IPS DF 6.9 (cell line): ENCODE data around the gene CAVIN2.

Experiments
- DNase-seq: peaks from one replicate; pipeline ENCODE4 v3.0.0-alpha.2; 2013; ENCODE audit warnings: low read depth, low spot score
- H3K27ac ChIP-seq: one replicate; pipeline ENCODE4 v1.5.1; 2013; ENCODE audit warnings: low read length, control low read depth
- H3K27me3 ChIP-seq: 2 replicates; pipeline ENCODE4 v1.6.1; 2013; ENCODE audit warnings: mild to moderate bottlenecking, low read length; ENCODE audit not compliant: control insufficient read depth, insufficient read depth
- H3K36me3 ChIP-seq: 2 replicates; pipeline ENCODE4 v1.6.1; 2013; ENCODE audit warnings: low read length; ENCODE audit not compliant: control insufficient read depth, insufficient read depth
- H3K4me1 ChIP-seq: 2 replicates; pipeline ENCODE4 v1.6.1; 2013; ENCODE audit warnings: low read length; ENCODE audit not compliant: control insufficient read depth, insufficient read depth
- H3K4me3 ChIP-seq: 2 replicates; pipeline ENCODE4 v1.5.1; 2013; ENCODE audit warnings: mild to moderate bottlenecking, low read length
- H3K9me3 ChIP-seq: 2 replicates; pipeline ENCODE4 v1.6.1; 2013; ENCODE audit warnings: low read length, inconsistent platforms; ENCODE audit not compliant: control insufficient read depth, insufficient read depth
- WGBS: extraction: QIAGEN DNeasy Blood & Tissue Kit; methylation state at CpG from one replicate; pipeline ENCODE4 v1.1.7; 2013; ENCODE audit warnings: mixed read lengths, missing lambda C conversion rate; ENCODE audit not compliant: insufficient read length, insufficient coverage; 5-methylcytosine and 5-hydroxymethylcytosine counted together

The CAVIN2 gene

DNA sequence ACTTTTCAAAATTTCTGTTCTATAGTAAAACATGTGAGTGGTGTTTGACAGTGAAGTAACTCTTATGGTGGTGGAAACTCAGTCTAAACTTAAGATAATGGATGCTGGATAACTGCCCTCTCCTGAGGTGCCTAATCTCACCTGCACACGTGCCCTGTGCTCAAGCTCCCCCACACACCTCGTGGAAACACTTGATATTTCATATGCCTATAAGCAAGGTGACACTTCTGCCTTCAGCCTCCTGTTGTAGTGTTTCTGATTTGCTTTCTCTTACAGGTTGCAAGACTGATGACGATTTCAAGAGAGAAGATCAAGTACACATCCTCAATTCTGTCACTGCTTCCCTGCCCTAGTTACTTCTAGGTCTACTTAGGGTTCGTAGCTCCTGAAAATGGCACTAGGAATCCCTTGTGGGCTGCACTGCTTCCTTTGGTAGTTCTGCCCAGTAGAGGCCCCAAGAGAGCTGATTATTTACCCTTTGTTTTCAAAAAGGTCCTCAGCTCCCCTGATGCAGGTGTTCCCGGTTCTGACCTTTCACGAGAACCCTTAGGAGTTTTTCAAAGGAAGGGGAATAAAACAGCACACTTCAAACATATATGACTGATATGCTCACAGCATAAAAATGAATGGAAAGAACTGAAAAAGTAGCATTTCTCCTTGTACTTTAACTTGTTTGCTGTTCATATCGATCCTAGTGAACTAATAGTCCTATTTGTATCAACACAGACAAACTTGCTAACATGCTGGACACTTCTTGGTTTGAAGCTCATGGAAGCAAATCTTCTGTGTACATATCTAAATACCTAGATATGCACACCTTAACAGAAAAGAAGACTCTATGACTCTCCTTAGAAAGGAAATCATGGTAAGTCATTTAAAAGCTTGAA lies 6.7 kb downstream of the CAVIN2 start:
- H3K9me3 ChIP-seq: no peaks in the 10 kb centered on the region
- DNase-seq: no peak
- H3K4me3 ChIP-seq: no peak overlapping the region
- no peaks in the 10 kb centered on the region for H3K36me3 ChIP-seq
- WGBS: no CpG with 5 or more reads among the region's 7 CpGs
- H3K27ac ChIP-seq: no peak overlapping the region
- no peaks in the 10 kb centered on the region for H3K27me3 ChIP-seq
- H3K4me1 ChIP-seq: no peaks in the 10 kb centered on the region

DNA sequence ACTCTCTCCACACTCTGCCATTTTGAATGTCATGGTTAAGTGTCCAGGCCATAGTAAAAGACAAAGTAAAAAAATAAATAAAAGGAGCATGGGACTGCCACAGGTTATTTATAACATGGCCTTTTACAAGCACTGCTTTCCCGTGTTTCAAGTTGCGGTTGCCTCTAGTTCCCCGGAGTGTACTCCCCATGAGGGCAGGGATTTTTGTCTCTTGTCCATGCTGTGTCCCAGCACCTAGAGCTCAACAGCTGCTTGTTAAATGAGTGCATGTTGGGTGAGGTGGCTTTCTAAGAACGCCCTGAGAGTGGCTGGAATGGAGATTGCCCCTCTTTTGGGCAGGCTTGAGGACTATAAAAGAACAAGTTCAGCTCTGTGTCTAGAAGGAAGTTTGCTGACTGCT lies 8.4 kb downstream of the CAVIN2 start:
- Histone ChIP-seq H3K27ac (no peak overlapping the region), H3K4me1 (no peaks in the 10 kb centered on the region), H3K4me3 (no peak overlapping the region), H3K27me3 (no peaks in the 10 kb centered on the region), H3K9me3 (no peaks in the 10 kb centered on the region), H3K36me3 (no peaks in the 10 kb centered on the region)
- no CpG with 5 or more reads among the region's 4 CpGs for WGBS
- DNase-seq: no peak

DNA sequence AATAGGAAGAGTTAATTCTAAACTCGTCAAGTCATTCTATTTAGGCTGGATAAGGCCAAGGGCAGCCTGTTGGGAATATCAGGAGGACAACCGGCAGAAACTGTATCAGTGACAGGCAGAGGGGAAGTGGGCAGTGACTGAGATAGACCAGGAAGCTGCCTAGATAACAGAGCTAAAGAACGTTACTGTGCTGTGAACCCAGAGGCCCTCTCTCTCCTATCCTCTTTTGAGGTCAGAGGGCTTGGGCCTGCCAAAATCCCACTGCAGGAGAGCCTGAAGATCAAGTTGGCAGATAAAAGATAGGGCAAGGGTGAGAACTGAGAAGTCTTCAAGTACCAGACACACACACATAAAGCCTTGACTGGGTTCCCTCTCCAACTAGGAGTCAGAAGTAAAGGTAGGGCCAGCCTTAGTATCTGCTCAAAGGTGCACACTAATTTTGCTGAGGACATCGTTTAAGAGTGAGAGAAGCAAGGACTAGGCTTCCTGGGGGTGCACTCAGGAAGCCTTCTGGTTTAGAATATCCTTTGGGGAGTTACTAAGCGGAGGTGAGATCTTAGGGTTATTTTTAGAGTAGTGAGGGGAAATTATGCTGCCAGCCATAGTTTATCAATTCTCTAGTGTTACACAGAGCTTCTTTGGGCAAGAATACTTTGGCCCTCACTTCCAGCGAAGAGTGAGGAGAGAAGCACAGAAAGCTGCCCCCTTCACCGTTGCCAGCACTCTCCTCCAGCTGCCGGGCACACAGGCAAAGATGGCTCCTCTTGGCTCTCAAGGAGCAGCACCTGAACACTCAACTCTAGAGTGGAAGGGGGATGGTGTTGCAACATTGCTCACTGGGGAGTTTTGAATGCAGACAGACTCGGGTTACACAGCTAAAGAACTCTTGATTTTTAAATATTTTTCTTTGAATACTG lies 9.8 kb downstream of the CAVIN2 start:
- Histone ChIP-seq H3K27ac (no peak overlapping the region), H3K9me3 (no peaks in the 10 kb centered on the region), H3K4me3 (no peak overlapping the region), H3K36me3 (no peaks in the 10 kb centered on the region), H3K27me3 (no peaks in the 10 kb centered on the region), H3K4me1 (no peaks in the 10 kb centered on the region)
- no CpG with 5 or more reads among the region's 9 CpGs for WGBS
- DNase-seq: no peak

DNA sequence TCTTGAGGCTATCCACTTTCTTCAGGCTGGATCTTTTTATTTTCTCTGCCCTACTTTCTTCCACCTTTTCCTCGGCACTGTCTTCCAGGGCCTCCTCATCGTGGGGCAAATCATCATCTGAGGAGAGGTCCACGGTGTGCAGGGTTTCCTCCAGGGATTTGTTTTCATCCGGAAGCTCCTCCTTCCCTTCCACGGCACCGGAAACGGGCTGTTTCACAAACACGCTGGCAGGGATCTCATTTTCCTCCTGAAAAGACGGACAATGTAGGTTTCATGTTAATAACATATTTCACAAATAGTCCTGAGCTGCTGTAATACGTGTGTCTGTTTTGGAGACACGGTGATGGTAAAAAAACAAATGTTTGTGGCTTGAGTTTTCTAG lies 10.4 kb downstream of the CAVIN2 start:
- no peak for DNase-seq
- WGBS: no CpG with 5 or more reads among the region's 11 CpGs
- H3K27me3 ChIP-seq: no peaks in the 10 kb centered on the region
- H3K4me1 ChIP-seq: no peaks in the 10 kb centered on the region
- H3K9me3 ChIP-seq: no peaks in the 10 kb centered on the region
- no peaks in the 10 kb centered on the region for H3K36me3 ChIP-seq
- no peak overlapping the region for H3K27ac ChIP-seq
- H3K4me3 ChIP-seq: no peak overlapping the region

DNA sequence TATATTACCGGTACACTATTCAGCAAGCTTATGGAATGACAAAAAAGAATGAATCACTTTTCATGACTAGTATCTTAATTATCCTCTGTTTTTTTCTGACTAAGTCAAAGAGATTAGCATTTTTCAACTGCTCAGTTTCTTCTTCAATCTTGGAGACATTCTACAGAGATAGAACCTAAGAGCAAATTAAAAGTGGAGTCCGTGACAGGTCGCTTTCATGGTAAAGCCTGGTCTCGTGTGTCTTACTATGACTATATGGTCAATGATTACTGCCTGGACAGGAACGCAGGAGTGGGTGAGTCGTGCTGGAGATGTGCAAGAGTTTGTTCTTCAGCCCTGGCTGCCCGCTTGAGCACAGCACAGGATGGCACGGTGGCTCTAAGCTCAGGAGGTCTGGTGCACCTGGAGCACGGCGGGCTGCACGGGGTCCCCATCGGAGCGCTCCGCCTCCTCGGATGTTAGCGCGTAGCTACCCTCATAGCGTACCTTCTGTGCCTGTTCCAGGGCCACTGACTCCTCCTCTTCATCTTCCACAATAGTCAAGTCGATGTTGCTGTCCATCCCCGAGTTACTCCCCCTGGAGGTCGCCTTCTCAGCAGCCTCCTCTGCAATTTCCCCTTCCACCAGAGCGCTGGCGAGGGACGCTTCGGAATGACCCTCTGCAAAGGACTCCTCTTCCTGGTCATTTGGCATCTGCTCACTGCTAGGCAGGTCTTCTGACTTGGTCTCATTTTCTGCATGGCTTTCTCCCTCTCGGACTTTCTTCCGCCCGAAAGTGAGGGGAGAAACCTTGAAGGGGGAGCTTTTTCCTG lies 11.1 kb downstream of the CAVIN2 start:
- WGBS: no CpG with 5 or more reads among the region's 28 CpGs
- H3K27ac ChIP-seq: no peak overlapping the region
- H3K9me3 ChIP-seq: no peaks in the 10 kb centered on the region
- H3K4me1 ChIP-seq: peaks cover 1% of the 10 kb centered on the region; the same call in 1 of the 2 replicates
- no peaks in the 10 kb centered on the region for H3K36me3 ChIP-seq
- no peak overlapping the region for H3K4me3 ChIP-seq
- H3K27me3 ChIP-seq: no peaks in the 10 kb centered on the region
- DNase-seq: no peak

DNA sequence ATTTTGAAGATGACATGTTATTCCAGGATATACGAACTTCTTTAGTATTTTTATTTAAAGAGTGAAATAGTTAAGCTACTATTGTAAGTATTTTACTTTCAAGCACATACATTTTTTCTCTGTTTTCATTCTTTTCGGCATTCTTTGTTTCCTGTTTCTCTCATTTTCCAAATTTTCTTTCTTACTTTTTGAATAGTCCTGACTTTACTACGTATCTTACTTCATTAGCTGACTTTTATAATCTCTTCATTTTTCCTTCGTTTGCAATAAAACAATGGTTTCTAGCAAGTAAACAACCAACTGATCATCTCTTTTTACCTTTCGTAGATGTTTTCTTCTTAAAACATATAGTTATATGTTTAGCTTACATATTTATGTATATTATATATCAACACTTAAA lies 11.8 kb downstream of the CAVIN2 start:
- DNase-seq: no peak
- no peaks in the 10 kb centered on the region for H3K36me3 ChIP-seq
- no peak overlapping the region for H3K27ac ChIP-seq
- H3K4me3 ChIP-seq: no peak overlapping the region
- no peaks in the 10 kb centered on the region for H3K27me3 ChIP-seq
- whole genome bisulfite sequencing: no CpG with 5 or more reads among the region's 5 CpGs
- no peaks in the 10 kb centered on the region for H3K9me3 ChIP-seq
- peaks cover 1% of the 10 kb centered on the region; the same call in 1 of the 2 replicates for H3K4me1 ChIP-seq

DNA sequence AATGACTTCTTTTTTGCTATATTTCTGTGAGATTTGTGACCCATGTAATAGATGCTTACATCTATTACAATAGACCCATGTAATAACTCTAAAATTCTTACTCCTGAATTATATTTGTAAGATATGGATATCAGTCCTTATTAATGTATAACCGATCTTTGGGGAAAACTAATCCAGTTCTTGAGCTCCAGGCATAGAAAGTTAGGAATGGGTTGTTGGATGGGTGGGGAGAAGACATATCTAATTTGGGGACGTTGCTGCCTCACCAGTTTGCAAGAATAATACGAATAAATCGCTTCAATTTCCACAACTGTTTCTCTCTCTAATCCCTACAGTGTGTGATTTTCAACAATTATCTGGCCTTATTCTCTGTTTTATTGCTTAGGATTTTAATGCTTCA lies 13.5 kb downstream of the CAVIN2 start:
- Histone ChIP-seq H3K27ac (no peak overlapping the region), H3K9me3 (no peaks in the 10 kb centered on the region), H3K4me1 (peaks cover 1% of the 10 kb centered on the region; the same call in 1 of the 2 replicates), H3K27me3 (no peaks in the 10 kb centered on the region), H3K36me3 (no peaks in the 10 kb centered on the region), H3K4me3 (no peak overlapping the region)
- WGBS: no CpG with 5 or more reads among the region's 4 CpGs
- DNase-seq: no peak

DNA sequence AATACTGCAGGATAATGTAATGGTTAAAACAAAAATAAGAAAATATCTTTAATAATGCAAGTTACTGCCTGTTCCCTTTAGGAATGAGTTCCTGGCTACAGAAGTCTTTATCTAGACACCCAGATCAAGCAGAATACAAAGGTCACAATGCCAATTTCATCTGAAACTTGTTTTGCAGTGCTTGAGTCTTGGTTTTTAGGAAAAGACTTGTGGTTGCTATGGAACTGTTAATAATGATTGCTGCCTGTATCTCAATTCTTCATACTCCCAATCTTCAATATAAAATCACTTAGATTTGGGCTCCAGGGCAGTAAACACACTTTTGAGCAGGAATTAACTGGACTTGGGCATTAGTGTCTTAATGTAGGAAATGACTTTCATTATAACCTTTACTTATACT lies 14.2 kb downstream of the CAVIN2 start:
- Histone ChIP-seq H3K27me3 (no peaks in the 10 kb centered on the region), H3K36me3 (no peaks in the 10 kb centered on the region), H3K9me3 (no peaks in the 10 kb centered on the region), H3K27ac (no peak overlapping the region), H3K4me3 (no peak overlapping the region), H3K4me1 (peaks cover 1% of the 10 kb centered on the region; the same call in 1 of the 2 replicates)
- DNase-seq: no peak

DNA sequence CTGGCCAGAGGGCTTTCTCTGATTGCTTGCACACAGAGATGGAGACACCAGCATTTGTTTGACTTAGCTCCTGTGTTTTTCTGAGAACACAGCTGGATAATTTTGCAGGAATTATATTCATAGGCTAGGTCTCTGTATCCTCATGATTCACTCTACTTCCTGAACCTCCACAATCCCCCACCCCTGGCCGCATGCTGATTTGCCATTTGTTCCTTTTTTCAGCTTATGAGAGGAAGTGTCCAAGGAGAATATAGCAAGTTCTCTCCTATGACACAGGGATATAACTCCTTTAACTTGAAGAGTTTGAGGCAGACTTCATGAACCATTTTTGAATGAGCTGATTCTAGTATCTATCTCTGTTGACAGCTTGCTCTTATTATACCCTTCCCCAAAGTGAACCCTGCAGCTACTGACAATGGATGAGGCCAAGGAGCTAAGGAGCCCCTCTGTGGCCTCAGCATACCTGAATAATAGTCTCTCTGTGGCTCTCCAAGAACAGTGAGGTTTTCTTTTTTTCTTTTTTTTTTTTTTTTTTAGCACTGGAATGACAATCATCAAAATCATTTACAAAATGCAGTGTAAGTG lies 15.4 kb downstream of the CAVIN2 start:
- WGBS: no CpG with 5 or more reads among the region's 1 CpG
- H3K27me3 ChIP-seq: no peaks in the 10 kb centered on the region

DNA sequence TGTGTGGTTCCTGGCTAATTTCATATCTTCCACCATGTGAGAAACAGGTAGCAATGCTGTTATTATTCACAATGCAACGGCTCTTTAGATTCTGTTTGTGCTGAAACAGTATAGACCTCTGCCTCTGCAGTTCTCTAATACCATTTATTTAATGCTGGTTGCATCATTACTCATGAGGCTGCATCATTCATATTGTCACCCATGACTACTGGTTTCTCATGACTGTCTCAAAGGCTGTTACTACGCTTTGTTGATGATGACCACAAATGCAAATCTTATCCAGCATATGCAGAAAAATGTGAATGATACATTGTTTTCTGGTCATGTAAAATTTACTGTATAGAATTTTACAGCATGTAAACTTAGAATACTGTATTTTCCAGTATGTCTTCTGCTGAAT lies 22.5 kb downstream of the CAVIN2 start:
- H3K4me3 ChIP-seq: no peak overlapping the region

More for the DNA sequence above, 15.4 kb downstream of the CAVIN2 start:
- DNase-seq: no peak
- Histone ChIP-seq H3K36me3 (no peaks in the 10 kb centered on the region), H3K27ac (no peak overlapping the region), H3K9me3 (no peaks in the 10 kb centered on the region), H3K4me1 (peaks cover 1% of the 10 kb centered on the region; the same call in 1 of the 2 replicates), H3K4me3 (no peak overlapping the region)

More for the DNA sequence above, 22.5 kb downstream of the CAVIN2 start:
- Histone ChIP-seq H3K9me3 (no peaks in the 10 kb centered on the region), H3K27me3 (no peaks in the 10 kb centered on the region), H3K4me1 (no peaks in the 10 kb centered on the region), H3K27ac (no peak overlapping the region), H3K36me3 (no peaks in the 10 kb centered on the region)
- no CpG with 5 or more reads among the region's 2 CpGs for WGBS
- DNase-seq: no peak
